Fibroblast of skin of right quadriceps (primary cell): ENCODE data around the gene TAF7L.
A peak's percentile ranks its signal among the peaks of the same experiment; 100 is the strongest.

Experiments used
- DNase-seq: peaks from one replicate; pipeline ENCODE4 v3.0.0-alpha.2; 2013

The TAF7L gene

DNA sequence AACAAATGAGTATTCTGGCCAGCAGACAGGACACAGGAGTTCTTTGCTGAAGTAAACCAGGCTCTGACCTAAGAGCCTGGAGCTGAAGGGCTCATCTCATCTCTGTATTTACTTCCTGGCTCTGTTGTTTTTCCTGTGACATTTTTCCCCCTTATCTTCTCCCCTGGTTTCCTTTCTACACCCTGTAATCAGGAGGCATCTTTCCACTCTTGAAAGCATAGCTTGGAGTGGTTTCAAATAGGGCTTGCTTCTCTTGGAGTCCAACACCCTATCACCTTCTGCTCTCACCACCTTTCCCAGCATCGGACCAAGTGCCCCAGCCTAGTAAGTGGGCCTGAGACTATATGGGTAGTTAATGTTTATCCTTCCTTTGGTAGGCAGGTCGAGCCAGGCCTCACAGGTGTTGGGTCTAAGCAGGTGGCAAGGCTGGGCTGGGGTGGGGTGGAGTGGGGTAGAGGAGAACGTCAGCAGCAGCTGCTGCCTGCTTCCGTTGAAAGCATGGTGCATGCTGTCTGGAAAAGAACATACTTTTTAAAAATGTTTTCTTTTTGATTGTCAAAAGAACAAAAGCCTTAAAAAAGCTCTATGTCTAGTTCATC lies 70.4 kb downstream of the TAF7L start:
- DNase-seq: no peak

DNA sequence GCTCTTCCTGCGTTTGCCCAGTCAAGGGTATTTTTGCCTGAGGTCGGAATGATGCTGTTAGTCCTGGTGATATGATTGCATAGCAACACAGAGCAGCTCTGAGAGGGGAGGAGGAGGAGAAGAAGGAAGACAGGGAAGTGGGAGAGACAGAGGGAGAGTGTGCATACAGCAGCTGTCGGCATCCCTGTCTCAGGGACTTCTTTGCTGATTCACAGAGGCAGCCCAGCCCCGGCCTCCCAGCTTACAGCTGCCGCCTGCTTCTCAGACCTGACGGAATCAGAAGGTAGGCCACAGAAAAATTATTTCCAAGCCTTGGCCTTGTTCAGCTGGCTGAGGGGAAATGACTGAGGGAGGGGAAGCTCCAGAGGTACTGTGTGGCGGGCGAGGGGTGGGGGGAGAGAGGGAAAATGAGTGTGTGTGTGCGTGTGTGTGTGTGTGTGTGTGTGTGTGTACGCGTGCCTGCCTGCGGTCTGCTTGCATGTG lies 71.2 kb downstream of the TAF7L start:
- peak; percentile 65 for DNase-seq

DNA sequence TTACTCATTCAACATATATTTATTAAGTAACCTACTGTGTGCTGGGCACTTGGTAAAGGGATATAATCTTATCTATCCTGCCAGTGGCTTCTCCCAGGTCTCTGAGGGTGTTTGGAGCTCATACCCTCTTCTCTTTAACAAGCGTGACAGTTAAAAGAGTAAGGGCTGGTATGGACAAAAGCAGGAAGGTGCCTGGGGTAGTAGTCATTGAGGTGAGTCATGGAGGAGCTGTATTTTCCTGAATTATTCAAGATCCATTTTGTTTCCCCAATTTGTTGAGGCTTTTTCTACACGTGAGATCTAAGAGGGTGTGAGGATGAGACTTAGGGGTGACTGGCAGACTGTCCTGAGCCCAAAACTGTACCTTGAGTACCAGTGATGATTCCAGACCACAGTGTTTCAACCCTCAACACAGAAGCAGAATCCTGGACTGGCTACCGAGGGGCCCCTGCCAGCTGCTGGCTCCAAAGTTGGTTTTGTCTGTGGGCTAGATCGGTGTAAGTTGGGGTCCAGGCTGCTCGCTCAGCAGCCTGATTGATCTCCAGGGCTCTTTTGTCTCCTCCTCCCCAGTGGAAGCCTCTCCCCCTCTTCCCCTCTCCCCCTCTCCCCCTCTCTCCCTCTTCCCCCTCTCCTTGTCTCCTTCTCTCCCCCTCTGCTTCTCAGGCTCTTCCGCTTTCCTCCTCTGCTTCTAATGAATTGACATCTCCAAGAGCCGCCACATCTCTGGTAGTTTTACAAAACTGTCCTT lies 71.8 kb downstream of the TAF7L start, which contains the start of gene DRP2:
TSS of gene DRP2 (plus strand) at position 671 of the 748 bp plus-strand sequence. CDS start 11,862 bp downstream, outside the sequence.
- DNase-seq: peak; percentile 42
